SK-N-MC (cell line): Measurements from ENCODE around the gene ADAMTS3.
A peak's percentile ranks its signal among the peaks of the same experiment; 100 is the strongest.
"Not testable (repeated sequence)": the region's sequence is repeated elsewhere in the genome, so short reads cannot be mapped to it uniquely, and the experiment has no call there.

ENCODE experiments used
- DNase-seq: peaks from one replicate; pipeline ENCODE4 v3.0.0-alpha.2; 2011; ENCODE audit warnings: low read depth, low spot score
- H3K27ac ChIP-seq: fragments of 200-600 bp; sonication (generic); 2 replicates; pipeline ENCODE4 v1.5.1; 2016; ENCODE audit warnings: mixed run types
- H3K36me3 ChIP-seq: fragments of 200-600 bp; sonication (generic); 2 replicates; pipeline ENCODE4 v1.6.1; 2017; ENCODE audit warnings: antibody characterized with exemption, low read length, mixed read lengths; ENCODE audit not compliant: insufficient read depth
- H3K4me3 ChIP-seq: fragments of 200-600 bp; sonication (generic); 2 replicates; pipeline ENCODE4 v1.5.1; 2016
- H3K9ac ChIP-seq: fragments of 200-600 bp; sonication (generic); 2 replicates; pipeline ENCODE4 v1.8.0; 2017; ENCODE audit warnings: mixed run types, mixed read lengths; ENCODE audit not compliant: insufficient read length
- H3K9me3 ChIP-seq: fragments of 200-600 bp; sonication (generic); 2 replicates; pipeline ENCODE4 v1.6.1; 2017; ENCODE audit warnings: low read depth, mild to moderate bottlenecking, antibody characterized with exemption, low read length, moderate library complexity, mixed read lengths
- EZH2 ChIP-seq: fragments of 200-600 bp; sonication (generic); IDR thresholded peaks from one replicate; pipeline ENCODE4 v1.6.1; 2017; ENCODE audit warnings: antibody characterized with exemption
- FOXP2 ChIP-seq: optimal IDR thresholded peaks from 2 replicates; pipeline ENCODE3; 2011; ENCODE audit warnings: mild to moderate bottlenecking, moderate library complexity; ENCODE audit not compliant: insufficient read depth; ENCODE audit errors: extremely low read length, control extremely low read depth
- POLR2AphosphoS5 ChIP-seq: IDR thresholded peaks from 2 replicates; pipeline ENCODE4 v1.6.1; 2012; ENCODE audit warnings: mild to moderate bottlenecking, low read depth, low read length, borderline replicate concordance

The ADAMTS3 gene

DNA sequence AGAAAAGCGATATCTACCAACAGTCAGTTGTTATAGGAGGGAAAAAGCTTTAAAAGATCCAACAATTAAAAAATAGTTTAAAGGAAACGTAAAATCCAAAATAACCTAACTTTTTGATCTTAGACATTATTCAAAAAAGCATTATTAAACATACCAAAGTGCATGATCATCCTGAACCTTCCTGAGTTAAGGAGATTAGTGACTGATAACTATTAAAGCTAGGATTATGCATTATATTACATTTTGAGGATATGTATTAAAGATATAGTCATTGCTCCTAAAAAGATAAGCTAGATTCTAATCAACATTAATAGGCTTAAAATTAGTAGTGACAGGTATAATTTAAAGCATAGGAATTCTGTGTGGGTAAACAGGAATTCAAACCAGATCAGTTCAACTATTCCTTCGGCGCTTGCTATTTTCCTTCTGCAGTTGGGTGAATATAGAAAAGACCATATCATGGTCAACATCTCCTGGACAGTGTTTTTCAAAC, 139.6 kb downstream of the ADAMTS3 start:
- Histone ChIP-seq H3K9me3 (no peaks in the 10 kb centered on the region), H3K4me3 (no peak overlapping the region), H3K9ac (no peak overlapping the region), H3K27ac (no peak overlapping the region), H3K36me3 (no peaks in the 10 kb centered on the region)
- no peak for DNase-seq
- no peak for TF ChIP-seq POLR2AphosphoS5
- no peak for TF ChIP-seq EZH2
- TF ChIP-seq FOXP2: no peak

DNA sequence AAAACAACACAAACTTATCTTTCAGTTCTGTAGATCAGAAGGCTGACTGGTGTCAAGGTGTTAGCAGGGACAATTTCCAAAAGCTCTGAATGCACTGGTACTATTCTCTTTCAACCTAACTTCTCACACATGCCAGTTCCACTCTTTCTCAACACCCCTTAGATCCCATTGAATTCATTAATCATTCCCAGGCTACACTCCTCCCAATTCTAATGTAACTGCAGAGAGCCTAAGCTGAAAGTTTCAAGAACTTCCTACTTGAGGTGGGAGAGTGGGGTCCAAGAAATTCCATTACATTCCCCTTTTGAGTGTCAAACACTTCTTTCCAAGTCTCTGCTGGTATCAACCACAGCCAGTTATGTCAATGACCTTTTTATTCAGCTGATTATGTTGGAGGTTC, 142.0 kb downstream of the ADAMTS3 start:
- Histone ChIP-seq H3K36me3 (no peaks in the 10 kb centered on the region), H3K27ac (no peak overlapping the region), H3K9ac (no peak overlapping the region), H3K9me3 (no peaks in the 10 kb centered on the region), H3K4me3 (no peak overlapping the region)
- DNase-seq: no peak
- TF ChIP-seq FOXP2: no peak
- TF ChIP-seq EZH2: no peak
- no peak for TF ChIP-seq POLR2AphosphoS5

GRCh38 chr4:72425908-72426307, 143.1 kb downstream of the ADAMTS3 start:
- DNase-seq: not testable (repeated sequence)

GRCh38 chr4:72424006-72424405, 145.0 kb downstream of the ADAMTS3 start:
- TF ChIP-seq EZH2 (no peak), POLR2AphosphoS5 (no peak), FOXP2 (no peak)
- H3K9me3 ChIP-seq: no peaks in the 10 kb centered on the region
- no peak overlapping the region for H3K9ac ChIP-seq
- H3K4me3 ChIP-seq: no peak overlapping the region
- no peaks in the 10 kb centered on the region for H3K36me3 ChIP-seq
- H3K27ac ChIP-seq: no peak overlapping the region
- no peak for DNase-seq

More at GRCh38 chr4:72425908-72426307, 143.1 kb downstream of the ADAMTS3 start:
- H3K36me3 ChIP-seq, H3K9ac ChIP-seq, H3K4me3 ChIP-seq, H3K9me3 ChIP-seq, H3K27ac ChIP-seq: not testable (repeated sequence)

- H3K9me3 ChIP-seq: no peaks in the 10 kb centered on the region
- H3K9ac ChIP-seq: no peak overlapping the region
- no peak overlapping the region for H3K27ac ChIP-seq
- no peaks in the 10 kb centered on the region for H3K36me3 ChIP-seq
- H3K4me3 ChIP-seq: no peak overlapping the region
- TF ChIP-seq POLR2AphosphoS5 (no peak), EZH2 (no peak), FOXP2 (no peak)
- DNase-seq: no peak
Measured at GRCh38 chr4:72422416-72422815, 146.6 kb downstream of the ADAMTS3 start.

DNA sequence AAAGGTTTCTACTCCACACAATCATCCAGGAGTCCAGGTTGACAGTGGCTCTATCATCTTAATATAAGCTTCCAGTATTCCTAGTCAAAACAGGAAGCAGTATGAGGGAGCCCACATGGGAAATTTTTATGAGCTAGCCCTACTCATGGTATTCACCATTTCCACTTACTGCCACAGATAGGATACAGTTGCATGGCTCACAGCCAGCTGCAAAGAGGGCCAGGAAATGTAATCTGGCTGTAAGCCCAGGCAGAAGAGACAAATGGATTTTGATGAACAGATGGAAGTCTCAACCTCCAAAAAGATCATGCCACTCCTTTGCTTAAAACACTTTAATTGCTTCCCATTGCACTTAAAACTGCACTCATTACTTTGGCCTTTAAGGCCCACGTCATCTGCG, 150.6 kb downstream of the ADAMTS3 start:
- TF ChIP-seq EZH2 (no peak), POLR2AphosphoS5 (peak; percentile 56; the same call in 1 of the 2 replicates)
- Histone ChIP-seq H3K4me3 (peak overlapping the region; percentile 41; the same call in 1 of the 2 replicates), H3K27ac (no peak overlapping the region), H3K9ac (no peak overlapping the region), H3K36me3 (no peaks in the 10 kb centered on the region), H3K9me3 (no peaks in the 10 kb centered on the region)
- DNase-seq: peak; percentile 90

DNA sequence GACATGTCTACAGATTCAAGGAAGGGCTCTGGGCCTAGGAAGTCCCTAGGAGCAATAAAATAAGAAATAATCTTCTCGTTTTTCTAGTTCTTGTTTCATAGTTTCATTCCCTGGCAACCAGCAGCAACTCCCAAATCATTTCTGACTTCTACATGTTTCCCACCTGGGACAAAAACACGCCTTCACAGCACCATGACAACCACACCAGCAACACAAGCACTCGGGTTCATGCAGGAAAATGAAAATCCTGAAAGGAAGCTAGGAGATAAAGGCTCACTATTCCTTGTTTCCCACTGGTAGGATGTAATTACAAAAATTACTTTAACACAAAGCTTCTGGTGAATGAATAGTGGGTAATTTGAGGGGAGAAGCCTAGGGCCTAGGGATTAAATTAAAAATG, 158.9 kb downstream of the ADAMTS3 start:
- no peak overlapping the region for H3K4me3 ChIP-seq
- DNase-seq: no peak
- no peaks in the 10 kb centered on the region for H3K36me3 ChIP-seq
- TF ChIP-seq POLR2AphosphoS5: no peak
- TF ChIP-seq FOXP2: no peak
- no peak for TF ChIP-seq EZH2
- H3K9ac ChIP-seq: no peak overlapping the region
- H3K27ac ChIP-seq: no peak overlapping the region
- H3K9me3 ChIP-seq: no peaks in the 10 kb centered on the region

- no peak for DNase-seq
- H3K9me3 ChIP-seq: no peaks in the 10 kb centered on the region
- no peak overlapping the region for H3K9ac ChIP-seq
- no peak overlapping the region for H3K4me3 ChIP-seq
- TF ChIP-seq EZH2 (no peak), POLR2AphosphoS5 (no peak), FOXP2 (no peak)
- no peaks in the 10 kb centered on the region for H3K36me3 ChIP-seq
- no peak overlapping the region for H3K27ac ChIP-seq
Measured at GRCh38 chr4:72408568-72408967, 160.5 kb downstream of the ADAMTS3 start.

GRCh38 chr4:72405417-72405816, 163.6 kb downstream of the ADAMTS3 start:
- TF ChIP-seq POLR2AphosphoS5: no peak
- TF ChIP-seq EZH2: no peak
- TF ChIP-seq FOXP2: no peak
- no peak for DNase-seq
- Histone ChIP-seq H3K36me3 (no peaks in the 10 kb centered on the region), H3K4me3 (no peak overlapping the region), H3K27ac (no peak overlapping the region), H3K9ac (no peak overlapping the region), H3K9me3 (no peaks in the 10 kb centered on the region)

GRCh38 chr4:72397314-72397713, 171.7 kb downstream of the ADAMTS3 start:
- H3K27ac ChIP-seq: no peak overlapping the region
- no peak overlapping the region for H3K9ac ChIP-seq
- H3K9me3 ChIP-seq: no peaks in the 10 kb centered on the region; the same call in 1 of the 2 replicates
- H3K4me3 ChIP-seq: no peak overlapping the region
- H3K36me3 ChIP-seq: no peaks in the 10 kb centered on the region
- DNase-seq: no peak
- no peak for TF ChIP-seq EZH2
- TF ChIP-seq FOXP2: no peak
- TF ChIP-seq POLR2AphosphoS5: no peak
